Left cardiac atrium (tissue), 4 donors: ENCODE results near the gene PXN. TPM values are rescaled to one million over a fixed set of nuclear protein-coding genes. Genes with fewer than 3 reads are reported as not detected.
"Not testable (repeated sequence)": the region's sequence is repeated elsewhere in the genome, so short reads cannot be mapped to it uniquely, and the experiment has no call there.

Source experiments
- ATAC-seq, 2 donors: fragments of 200-7000 bp; cut with Tn5 transposase; one replicate each; pipeline ENCODE4 v1.9.1; 2020; ENCODE audit warnings: mild to moderate bottlenecking in 2 of 2, moderate library complexity in 2 of 2
- DNase-seq: peaks from one replicate; pipeline ENCODE4 v3.0.0-alpha.2; 2020
- intact Hi-C, 2 donors: fragments of 100-400 bp; cut with DNase I; formaldehyde crosslinking; loops; one replicate each; pipeline versions ENCODE4 v1.14.1 to v1.15.1; 2022 to 2023
- total RNA-seq, 2 donors: library from RNA; stranded (reverse); fragmentation: NEBNext Ultra II Directional; extraction: Animal tissue kit (Norgen Biotek cat#: 25700); gene quantifications; one replicate each; pipeline ENCODE4 v1.2.1, GENCODE V29; 2021
- donor health status: DM: no; HTN: yes; CAD: no.
- donor health status: DM: no; HTN: yes; CAD: no; lungs with severe emphysema.
- donor health status: DM: yes; HTN: yes; CAD: no.
- donor health status: Dilated cardiomyopathy.

Gene PXN
- total RNA-seq, 2 donors from 2014 or later = 70.3 to 86.1 TPM

GRCh38 chr12:120216742-120217605, 48.6 kb downstream of the PXN start:
- DNase-seq = no peak
- ATAC-seq = no peak
- intact Hi-C loops = no loop called here

GRCh38 chr12:120215766-120216735, 49.5 kb downstream of the PXN start:
- ATAC-seq (no peak), DNase-seq (no peak)
- intact Hi-C loops = no loop called here

GRCh38 chr12:120215357-120215735, 50.2 kb downstream of the PXN start:
- ATAC-seq (no peak), DNase-seq (no peak)
- intact Hi-C loops = no loop called here

GRCh38 chr12:120214626-120215356, 50.7 kb downstream of the PXN start:
- intact Hi-C loops = no loop called here
- ATAC-seq = no peak
- DNase-seq = no peak

GRCh38 chr12:120213758-120214157, 51.8 kb downstream of the PXN start:
- intact Hi-C loops = no loop called here
- DNase-seq (no peak), ATAC-seq (no peak)

GRCh38 chr12:120213182-120213581, 52.3 kb downstream of the PXN start:
- ATAC-seq, intact Hi-C loops, DNase-seq: not testable (repeated sequence)

GRCh38 chr12:120212301-120212700, 53.2 kb downstream of the PXN start:
- ATAC-seq (no peak), DNase-seq (no peak)
- intact Hi-C loops = no loop called here

- intact Hi-C loops = no loop called here
- DNase-seq = no peak
- ATAC-seq = no peak
Measured at GRCh38 chr12:120211904-120212283, 53.6 kb downstream of the PXN start.

- ATAC-seq (no peak), DNase-seq (no peak)
- intact Hi-C loops = no loop called here
Measured at GRCh38 chr12:120211243-120211903, 54.2 kb downstream of the PXN start.

- ATAC-seq = no peak
- DNase-seq = no peak
- intact Hi-C loops = no loop called here
Measured at GRCh38 chr12:120209851-120210250, 55.7 kb downstream of the PXN start.

- intact Hi-C loops = no loop called here
- ATAC-seq (no peak), DNase-seq (no peak)
Measured at GRCh38 chr12:120207227-120207626, 58.3 kb downstream of the PXN start.

GRCh38 chr12:120206781-120207180, 58.7 kb downstream of the PXN start:
- ATAC-seq, intact Hi-C loops, DNase-seq: not testable (repeated sequence)

- ATAC-seq = no peak
- DNase-seq = no peak
- intact Hi-C loops = no loop called here
Measured at GRCh38 chr12:120206228-120206627, 59.3 kb downstream of the PXN start.

GRCh38 chr12:120204171-120204570, 61.4 kb downstream of the PXN start:
- intact Hi-C loops = no loop called here
- DNase-seq (no peak), ATAC-seq (no peak)

GRCh38 chr12:120200364-120200800, 65.1 kb downstream of the PXN start:
- no peak for ATAC-seq
- intact Hi-C loops = no loop called here
- no peak for DNase-seq

GRCh38 chr12:120199595-120200306, 65.8 kb downstream of the PXN start:
- no peak for DNase-seq
- intact Hi-C loops = no loop called here
- ATAC-seq = peak; percentile 41

GRCh38 chr12:120199025-120199424, 66.5 kb downstream of the PXN start:
- no peak for ATAC-seq
- intact Hi-C loops = no loop called here
- DNase-seq = no peak

- DNase-seq (no peak), ATAC-seq (no peak)
Measured at GRCh38 chr12:120197542-120197887, 68.0 kb downstream of the PXN start.

More at GRCh38 chr12:120197542-120197887, 68.0 kb downstream of the PXN start:
- intact Hi-C loops = no loop called here
